ENCODE results near the gene CRACR2A. TPM values are rescaled to one million over a fixed set of nuclear protein-coding genes. Genes with fewer than 3 reads are reported as not detected.
A peak's percentile ranks its signal among the peaks of the same experiment; 100 is the strongest.

The CRACR2A gene
- total RNA-seq, 2 experiments from 2014 or later = 24.5 to 26.0 TPM

GRCh38 chr12:3668479-3669165 lies 84.3 kb downstream of the CRACR2A start:
- Mint-ChIP-seq H3K4me1 (peaks cover 5% of the 10 kb centered on the region), H3K27me3 (no peaks in the 10 kb centered on the region)

GRCh38 chr12:3667485-3667884 lies 85.4 kb downstream of the CRACR2A start:
- Mint-ChIP-seq H3K4me1 (peaks cover 5% of the 10 kb centered on the region), H3K27ac (no peak overlapping the region), H3K4me3 (no peak overlapping the region), H3K27me3 (no peaks in the 10 kb centered on the region), H3K36me3 (peaks cover 12% of the 10 kb centered on the region), H3K9me3 (no peaks in the 10 kb centered on the region)
- DNase-seq = no peak

More at GRCh38 chr12:3668479-3669165, 84.3 kb downstream of the CRACR2A start:
- no peaks in the 10 kb centered on the region for H3K9me3 Mint-ChIP-seq
- H3K36me3 Mint-ChIP-seq = peaks cover 15% of the 10 kb centered on the region
- no peak overlapping the region for H3K4me3 Mint-ChIP-seq
- no peak for DNase-seq
- H3K27ac Mint-ChIP-seq = no peak overlapping the region

- Mint-ChIP-seq H3K27me3 (no peaks in the 10 kb centered on the region), H3K36me3 (peaks cover 11% of the 10 kb centered on the region), H3K4me3 (no peak overlapping the region), H3K9me3 (no peaks in the 10 kb centered on the region), H3K4me1 (peaks cover 5% of the 10 kb centered on the region), H3K27ac (no peak overlapping the region)
- DNase-seq = no peak
Observed at GRCh38 chr12:3666441-3666840, 86.5 kb downstream of the CRACR2A start.

- Mint-ChIP-seq H3K27me3 (no peaks in the 10 kb centered on the region), H3K9me3 (no peaks in the 10 kb centered on the region), H3K27ac (no peak overlapping the region), H3K36me3 (peaks cover 20% of the 10 kb centered on the region), H3K4me3 (no peak overlapping the region), H3K4me1 (no peaks in the 10 kb centered on the region)
- no peak for DNase-seq
Observed at GRCh38 chr12:3662521-3662921, 90.4 kb downstream of the CRACR2A start.

GRCh38 chr12:3661028-3661427 lies 91.9 kb downstream of the CRACR2A start:
- Mint-ChIP-seq H3K4me3 (no peak overlapping the region), H3K9me3 (no peaks in the 10 kb centered on the region), H3K27ac (no peak overlapping the region), H3K36me3 (peaks cover 20% of the 10 kb centered on the region), H3K27me3 (no peaks in the 10 kb centered on the region), H3K4me1 (no peaks in the 10 kb centered on the region)
- DNase-seq = no peak

DNA sequence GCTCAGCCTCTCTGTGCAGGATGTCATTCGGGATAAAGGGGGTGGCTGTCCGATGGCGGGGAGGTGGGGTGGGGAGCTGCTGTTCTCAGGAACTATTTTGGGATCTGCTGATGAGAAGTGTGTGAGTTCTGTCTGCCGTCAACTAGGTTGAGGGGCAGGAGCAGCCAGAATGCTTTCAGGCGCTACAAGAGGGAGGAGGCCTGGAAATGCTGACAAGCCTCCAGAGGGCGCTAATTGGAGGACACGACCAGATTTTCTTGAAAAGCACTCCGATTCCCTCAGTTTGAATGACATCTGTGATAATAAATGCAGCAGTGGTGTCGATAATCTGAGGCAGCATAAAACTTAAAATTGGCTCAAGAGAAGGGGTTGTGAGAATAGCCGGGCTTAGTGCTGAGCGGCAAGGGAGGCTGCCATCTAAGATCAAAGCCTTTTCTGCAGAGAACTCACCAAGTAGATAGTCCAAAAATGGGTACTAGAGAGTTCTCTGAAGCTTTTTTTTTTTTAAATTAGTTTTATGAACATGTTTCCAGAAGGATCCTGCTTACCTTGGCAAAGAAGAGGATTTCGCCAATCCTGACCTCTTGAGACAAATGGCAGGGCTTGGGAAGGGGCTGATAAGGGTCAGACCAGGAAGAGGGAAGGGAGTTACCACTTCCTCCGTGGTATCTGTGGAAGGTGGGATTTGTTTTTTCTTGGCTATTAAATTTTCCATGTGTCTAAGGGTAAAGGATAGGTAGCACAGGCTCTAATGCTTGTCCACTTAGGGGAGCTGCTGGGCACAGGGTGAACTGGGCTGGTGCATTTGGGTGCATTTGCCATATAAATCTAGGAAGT lies 94.4 kb downstream of the CRACR2A start:
- Mint-ChIP-seq H3K4me1 (no peaks in the 10 kb centered on the region), H3K27ac (no peak overlapping the region)

GRCh38 chr12:3656946-3657622 lies 95.8 kb downstream of the CRACR2A start:
- H3K4me3 Mint-ChIP-seq = no peak overlapping the region
- no peaks in the 10 kb centered on the region for H3K27me3 Mint-ChIP-seq
- DNase-seq = no peak
- H3K27ac Mint-ChIP-seq = no peak overlapping the region
- peaks cover 12% of the 10 kb centered on the region for H3K36me3 Mint-ChIP-seq
- no peaks in the 10 kb centered on the region for H3K9me3 Mint-ChIP-seq
- H3K4me1 Mint-ChIP-seq = no peaks in the 10 kb centered on the region

More for the DNA sequence above, 94.4 kb downstream of the CRACR2A start:
- H3K27me3 Mint-ChIP-seq = no peaks in the 10 kb centered on the region
- DNase-seq = peak; percentile 12
- H3K4me3 Mint-ChIP-seq = no peak overlapping the region
- no peaks in the 10 kb centered on the region for H3K9me3 Mint-ChIP-seq
- H3K36me3 Mint-ChIP-seq = peaks cover 12% of the 10 kb centered on the region

GRCh38 chr12:3655328-3655900 lies 97.5 kb downstream of the CRACR2A start:
- Mint-ChIP-seq H3K27me3 (no peaks in the 10 kb centered on the region), H3K9me3 (no peaks in the 10 kb centered on the region), H3K36me3 (peaks cover 12% of the 10 kb centered on the region), H3K4me1 (no peaks in the 10 kb centered on the region), H3K4me3 (no peak overlapping the region), H3K27ac (no peak overlapping the region)
- peak; percentile 8 for DNase-seq

- Mint-ChIP-seq H3K36me3 (peaks cover 9% of the 10 kb centered on the region), H3K27ac (no peak overlapping the region), H3K4me1 (no peaks in the 10 kb centered on the region), H3K9me3 (no peaks in the 10 kb centered on the region), H3K4me3 (no peak overlapping the region), H3K27me3 (no peaks in the 10 kb centered on the region)
- no peak for DNase-seq
Observed at GRCh38 chr12:3651585-3652424, 101.1 kb downstream of the CRACR2A start.

GRCh38 chr12:3647504-3647903 lies 105.4 kb downstream of the CRACR2A start:
- H3K27ac Mint-ChIP-seq = no peak overlapping the region
- peaks cover 13% of the 10 kb centered on the region for H3K36me3 Mint-ChIP-seq
- no peak for DNase-seq
- H3K4me3 Mint-ChIP-seq = no peak overlapping the region
- no peaks in the 10 kb centered on the region for H3K27me3 Mint-ChIP-seq
- H3K9me3 Mint-ChIP-seq = no peaks in the 10 kb centered on the region
- no peaks in the 10 kb centered on the region for H3K4me1 Mint-ChIP-seq

- no peaks in the 10 kb centered on the region for H3K27me3 Mint-ChIP-seq
- no peak overlapping the region for H3K27ac Mint-ChIP-seq
- H3K9me3 Mint-ChIP-seq = no peaks in the 10 kb centered on the region
- no peaks in the 10 kb centered on the region for H3K4me1 Mint-ChIP-seq
- H3K36me3 Mint-ChIP-seq = peaks cover 14% of the 10 kb centered on the region
- H3K4me3 Mint-ChIP-seq = no peak overlapping the region
- no peak for DNase-seq
Observed at GRCh38 chr12:3646561-3647241, 106.2 kb downstream of the CRACR2A start.

DNA sequence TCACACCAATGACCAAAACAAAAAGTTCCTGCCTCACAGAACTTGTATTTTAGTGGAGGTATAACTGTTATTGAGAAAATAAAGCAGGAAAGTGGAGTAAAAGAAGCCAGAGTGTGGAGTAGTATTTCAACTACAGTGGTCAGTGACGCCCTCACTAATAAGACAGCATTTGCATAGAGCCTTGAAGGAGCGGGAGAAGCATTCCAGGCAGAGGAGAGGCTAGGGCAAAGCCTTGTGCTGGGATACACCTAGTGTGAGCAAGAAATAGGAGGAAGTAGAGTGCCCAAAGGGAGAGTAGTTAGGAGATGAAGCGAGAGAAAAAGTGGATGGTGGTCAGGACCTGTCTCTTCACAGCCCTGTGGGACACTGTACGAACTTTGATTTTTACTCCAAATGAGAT lies 107.8 kb downstream of the CRACR2A start:
- no peak overlapping the region for H3K4me3 Mint-ChIP-seq
- no peaks in the 10 kb centered on the region for H3K4me1 Mint-ChIP-seq
- no peak for DNase-seq
- H3K27me3 Mint-ChIP-seq = no peaks in the 10 kb centered on the region
- no peak overlapping the region for H3K27ac Mint-ChIP-seq
- H3K36me3 Mint-ChIP-seq = peaks cover 17% of the 10 kb centered on the region
- H3K9me3 Mint-ChIP-seq = no peaks in the 10 kb centered on the region

DNA sequence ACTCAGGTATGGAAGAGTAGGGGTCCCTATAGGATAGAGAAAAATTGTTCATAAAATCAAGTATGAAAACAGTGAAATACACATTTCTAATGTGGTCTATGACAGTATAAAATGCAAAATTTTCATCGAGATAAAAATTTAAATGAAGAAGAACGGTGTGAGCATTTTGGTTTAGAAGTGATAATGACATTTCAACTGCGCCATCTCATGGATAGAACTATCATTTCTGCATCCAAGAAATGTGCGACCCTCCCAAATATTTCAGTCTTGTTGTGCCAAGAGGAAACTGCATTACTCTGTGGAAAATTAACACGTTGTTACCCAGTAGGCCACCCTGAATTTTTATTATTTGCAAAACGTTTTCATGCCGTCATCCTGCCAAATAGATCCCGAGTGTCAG lies 108.8 kb downstream of the CRACR2A start:
- no peaks in the 10 kb centered on the region for H3K9me3 Mint-ChIP-seq
- no peak overlapping the region for H3K27ac Mint-ChIP-seq
- H3K27me3 Mint-ChIP-seq = no peaks in the 10 kb centered on the region
- peaks cover 14% of the 10 kb centered on the region for H3K36me3 Mint-ChIP-seq
- no peak for DNase-seq
- H3K4me1 Mint-ChIP-seq = no peaks in the 10 kb centered on the region
- H3K4me3 Mint-ChIP-seq = no peak overlapping the region
